HG03196 (cell line): Measurements from ENCODE around the gene RFX2.
"Not testable (repeated sequence)": the region's sequence is repeated elsewhere in the genome, so short reads cannot be mapped to it uniquely, and the experiment has no call there.

Experiments
- ATAC-seq: cut with Tn5 transposase; IDR thresholded peaks from one replicate; pipeline ENCODE4 v1.9.1; 2021; ENCODE audit not compliant: unreplicated experiment

Gene RFX2

GRCh38 chr19:6076675-6077463, 33.4 kb downstream of the RFX2 start:
- ATAC-seq = no peak

- ATAC-seq = no peak
Measured at GRCh38 chr19:6076291-6076665, 34.0 kb downstream of the RFX2 start.

- ATAC-seq = no peak
Measured at GRCh38 chr19:6074709-6075403, 35.4 kb downstream of the RFX2 start.

GRCh38 chr19:6073858-6074708, 36.2 kb downstream of the RFX2 start:
- ATAC-seq = no peak

- ATAC-seq = not testable (repeated sequence)
Measured at GRCh38 chr19:6073233-6073632, 37.1 kb downstream of the RFX2 start.

- ATAC-seq = no peak
Measured at GRCh38 chr19:6071875-6072274, 38.4 kb downstream of the RFX2 start.

GRCh38 chr19:6070720-6071485, 39.4 kb downstream of the RFX2 start:
- ATAC-seq = no peak

- no peak for ATAC-seq
Measured at GRCh38 chr19:6070207-6070681, 40.1 kb downstream of the RFX2 start.

- ATAC-seq = no peak
Measured at GRCh38 chr19:6069268-6069791, 41.0 kb downstream of the RFX2 start.

- ATAC-seq = no peak
Measured at GRCh38 chr19:6068711-6069110, 41.6 kb downstream of the RFX2 start.

- ATAC-seq = no peak
Measured at GRCh38 chr19:6067975-6068374, 42.3 kb downstream of the RFX2 start.

GRCh38 chr19:6066661-6067646, 43.3 kb downstream of the RFX2 start:
- ATAC-seq = no peak

- ATAC-seq = no peak
Measured at GRCh38 chr19:6065685-6066374, 44.5 kb downstream of the RFX2 start.

- no peak for ATAC-seq
Measured at GRCh38 chr19:6064336-6065073, 45.8 kb downstream of the RFX2 start.

- ATAC-seq = no peak
Measured at GRCh38 chr19:6063576-6064335, 46.5 kb downstream of the RFX2 start.

- no peak for ATAC-seq
Measured at GRCh38 chr19:6062961-6063575, 47.2 kb downstream of the RFX2 start.

GRCh38 chr19:6062274-6062673, 48.0 kb downstream of the RFX2 start:
- ATAC-seq = no peak
